Measurements from ENCODE around the gene ALG9. TPM values are rescaled to one million over a fixed set of nuclear protein-coding genes. Genes with fewer than 3 reads are reported as not detected.

ALG9 gene
- total RNA-seq, 4 donors from 2014 or later, result 29.3 to 75.5 (median 49.0) TPM

DNA sequence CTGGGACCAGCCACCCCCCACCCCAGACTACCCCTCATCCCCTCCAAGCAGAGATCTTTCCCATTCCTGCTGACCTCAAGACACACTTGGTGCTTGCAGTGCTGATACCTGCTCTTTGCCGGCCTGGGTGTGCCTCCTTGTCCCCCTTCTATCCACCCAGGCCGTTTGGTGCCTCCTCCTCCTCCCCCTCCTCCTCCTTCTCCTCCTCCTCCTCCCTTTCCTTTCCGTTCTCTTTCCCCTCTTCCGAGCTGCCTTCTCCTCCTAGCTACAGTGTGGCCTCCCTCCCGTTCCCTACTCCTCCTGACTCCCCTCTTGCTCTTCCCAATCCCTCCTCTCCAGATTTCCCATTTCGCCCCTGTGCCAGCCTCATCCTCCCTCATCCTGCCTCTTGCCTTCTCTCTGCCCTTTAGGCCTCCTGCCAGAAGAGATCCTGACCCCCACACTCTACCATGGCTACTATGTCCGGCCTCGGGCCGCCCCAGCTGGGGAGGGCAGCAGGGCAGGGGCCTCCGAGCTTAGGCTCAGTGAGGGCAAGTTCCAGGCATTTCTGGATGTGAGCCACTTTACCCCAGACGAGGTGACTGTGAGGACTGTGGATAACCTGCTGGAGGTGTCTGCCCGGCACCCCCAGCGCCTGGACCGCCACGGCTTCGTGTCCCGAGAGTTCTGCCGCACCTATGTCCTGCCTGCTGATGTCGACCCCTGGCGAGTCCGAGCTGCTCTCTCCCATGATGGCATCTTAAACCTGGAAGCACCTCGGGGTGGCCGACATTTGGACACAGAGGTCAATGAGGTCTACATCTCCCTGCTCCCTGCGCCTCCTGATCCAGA is 41.9 kb upstream of the ALG9 start:
- TF ChIP-seq, protein P1, sequence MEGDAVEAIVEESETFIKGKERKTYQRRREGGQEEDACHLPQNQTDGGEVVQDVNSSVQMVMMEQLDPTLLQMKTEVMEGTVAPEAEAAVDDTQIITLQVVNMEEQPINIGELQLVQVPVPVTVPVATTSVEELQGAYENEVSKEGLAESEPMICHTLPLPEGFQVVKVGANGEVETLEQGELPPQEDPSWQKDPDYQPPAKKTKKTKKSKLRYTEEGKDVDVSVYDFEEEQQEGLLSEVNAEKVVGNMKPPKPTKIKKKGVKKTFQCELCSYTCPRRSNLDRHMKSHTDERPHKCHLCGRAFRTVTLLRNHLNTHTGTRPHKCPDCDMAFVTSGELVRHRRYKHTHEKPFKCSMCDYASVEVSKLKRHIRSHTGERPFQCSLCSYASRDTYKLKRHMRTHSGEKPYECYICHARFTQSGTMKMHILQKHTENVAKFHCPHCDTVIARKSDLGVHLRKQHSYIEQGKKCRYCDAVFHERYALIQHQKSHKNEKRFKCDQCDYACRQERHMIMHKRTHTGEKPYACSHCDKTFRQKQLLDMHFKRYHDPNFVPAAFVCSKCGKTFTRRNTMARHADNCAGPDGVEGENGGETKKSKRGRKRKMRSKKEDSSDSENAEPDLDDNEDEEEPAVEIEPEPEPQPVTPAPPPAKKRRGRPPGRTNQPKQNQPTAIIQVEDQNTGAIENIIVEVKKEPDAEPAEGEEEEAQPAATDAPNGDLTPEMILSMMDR (IDR thresholded peaks at IDR 0.05; ENCODE audit: low read depth), result no peak

DNA sequence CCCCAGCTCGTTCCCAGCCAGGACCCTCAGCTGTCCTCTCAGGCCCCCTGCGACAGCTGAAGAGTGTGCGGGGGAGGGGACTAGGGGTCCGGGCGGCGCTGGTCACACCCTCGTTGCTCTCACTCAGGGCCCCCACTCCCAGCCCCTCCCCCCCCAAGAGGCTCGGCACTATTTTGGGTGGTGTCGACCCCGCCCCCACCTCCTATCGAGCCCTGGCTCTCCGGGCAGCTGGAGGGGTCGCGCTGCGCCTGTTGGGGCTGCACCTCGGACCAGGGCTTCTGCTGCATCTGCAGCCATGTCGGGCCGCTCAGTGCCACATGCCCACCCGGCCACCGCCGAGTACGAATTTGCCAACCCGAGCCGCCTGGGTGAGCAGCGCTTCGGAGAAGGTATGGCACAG is 41.2 kb upstream of the ALG9 start, which contains the start of gene HSPB2:
Gene HSPB2, plus strand, starts transcription at position 200 of the 400 bp plus-strand sequence. Its CDS starts 96 bp downstream, at position 296.
- TF ChIP-seq, protein P1 (IDR thresholded peaks at IDR 0.05; ENCODE audit: low read depth), result no peak

DNA sequence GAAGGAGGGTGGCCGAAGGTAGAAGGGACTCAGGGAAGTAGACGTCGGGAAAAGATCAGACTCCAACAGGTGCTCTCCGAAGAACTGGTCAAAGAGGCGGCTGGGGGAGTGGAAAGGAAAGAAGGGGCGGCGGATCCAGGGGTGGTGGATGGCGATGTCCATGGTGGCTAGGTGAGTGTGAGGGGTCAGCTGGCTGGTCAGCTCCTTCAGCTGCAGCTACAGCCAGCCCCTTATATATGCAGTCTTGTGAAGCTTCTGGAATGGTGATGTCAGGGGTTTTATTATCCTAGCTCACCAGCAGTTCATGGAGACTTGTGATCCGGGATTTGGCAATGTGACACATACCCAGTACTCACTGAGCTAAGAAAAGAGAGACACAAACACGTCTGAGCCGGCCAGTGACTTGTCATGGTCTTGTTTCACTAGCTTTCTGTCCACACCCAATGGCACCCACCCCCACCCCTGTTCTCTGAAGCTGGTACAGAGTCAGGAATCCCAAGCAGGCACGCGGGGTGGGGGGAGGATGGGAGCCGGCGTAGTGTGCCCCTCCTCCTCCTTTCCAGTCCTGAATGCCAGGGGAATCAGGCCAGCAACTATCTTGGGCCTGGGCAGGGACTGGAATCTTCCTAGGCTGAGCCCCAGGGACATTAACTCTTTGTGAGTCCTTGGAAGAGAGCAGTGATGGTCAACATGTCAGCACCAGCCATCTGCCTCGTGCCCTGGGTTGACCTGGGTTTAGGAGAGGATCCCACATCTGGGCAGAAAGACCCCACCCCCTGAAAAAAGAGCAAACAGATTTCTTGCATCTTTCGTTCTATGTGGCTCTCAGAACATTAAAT is 40.4 kb upstream of the ALG9 start, which contains the start of gene CRYAB:
Gene CRYAB, minus strand, starts transcription at position 208 of the 839 bp plus-strand sequence. Its CDS starts 46 bp downstream, at position 162.
- TF ChIP-seq, protein P1 (IDR thresholded peaks at IDR 0.05; ENCODE audit: low read depth), result no peak

DNA sequence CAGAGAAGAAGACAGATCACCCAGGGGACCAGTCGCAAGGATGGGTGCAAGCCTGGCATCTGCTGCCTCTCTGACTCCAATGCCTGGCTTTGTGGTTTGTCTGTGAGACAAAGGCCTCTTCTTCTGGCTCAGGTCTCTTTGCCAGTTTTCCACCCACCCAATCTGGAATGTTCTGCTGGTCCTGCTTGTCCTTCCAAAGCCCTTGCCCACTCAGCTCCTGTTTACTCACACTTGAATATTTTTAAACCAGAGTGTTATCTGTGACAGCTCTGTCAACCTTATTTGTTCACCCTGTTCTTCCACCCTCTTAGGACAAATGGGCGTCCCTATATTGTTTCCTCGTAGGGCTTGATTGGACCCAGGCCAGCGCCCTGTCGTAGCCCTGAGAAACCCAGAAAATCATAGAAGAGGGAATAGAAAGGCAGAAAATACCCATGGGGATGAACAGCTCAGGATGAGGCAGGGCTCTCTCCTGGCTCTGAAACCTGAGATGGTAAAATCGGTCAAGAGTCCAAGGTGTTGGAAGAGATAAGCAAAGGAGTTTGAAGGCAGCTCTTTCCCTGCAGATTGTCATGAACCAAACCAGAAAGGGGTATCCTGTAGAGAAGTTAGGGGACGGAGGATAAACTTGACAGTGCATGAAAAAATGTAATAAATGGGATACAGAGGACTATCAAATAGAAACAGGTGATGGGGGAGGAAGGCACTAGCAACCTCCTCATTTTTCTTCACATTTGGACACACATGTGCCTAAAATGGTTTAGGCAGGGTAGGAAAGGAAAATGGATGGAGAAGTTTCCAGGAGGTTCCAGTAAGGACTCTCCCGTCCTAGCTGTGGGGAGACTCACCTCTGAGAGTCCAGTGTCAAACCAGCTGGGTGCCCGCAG is 39.5 kb upstream of the ALG9 start:
- TF ChIP-seq, protein P1 (IDR thresholded peaks at IDR 0.05; ENCODE audit: low read depth), result no peak

DNA sequence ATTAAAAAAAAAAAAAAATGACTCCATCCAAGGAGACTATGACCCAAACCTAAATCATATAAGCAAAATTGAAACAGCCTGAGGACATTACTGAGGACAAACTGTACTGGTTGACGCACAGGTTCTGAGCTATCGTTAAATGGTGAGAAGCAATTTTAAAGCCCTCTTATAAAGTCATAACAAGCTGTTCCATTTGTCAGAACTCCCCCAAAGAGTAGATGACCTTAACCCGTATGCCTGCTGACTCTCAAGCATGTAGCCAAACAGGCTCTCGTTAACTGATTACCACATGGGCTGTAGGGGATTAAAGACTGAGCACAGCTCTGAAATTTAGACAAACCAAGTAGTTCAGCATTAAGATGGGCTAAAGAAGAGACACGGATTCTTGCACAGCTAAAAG is 38.0 kb upstream of the ALG9 start:
- TF ChIP-seq, protein P1 (IDR thresholded peaks at IDR 0.05; ENCODE audit: low read depth), result no peak

DNA sequence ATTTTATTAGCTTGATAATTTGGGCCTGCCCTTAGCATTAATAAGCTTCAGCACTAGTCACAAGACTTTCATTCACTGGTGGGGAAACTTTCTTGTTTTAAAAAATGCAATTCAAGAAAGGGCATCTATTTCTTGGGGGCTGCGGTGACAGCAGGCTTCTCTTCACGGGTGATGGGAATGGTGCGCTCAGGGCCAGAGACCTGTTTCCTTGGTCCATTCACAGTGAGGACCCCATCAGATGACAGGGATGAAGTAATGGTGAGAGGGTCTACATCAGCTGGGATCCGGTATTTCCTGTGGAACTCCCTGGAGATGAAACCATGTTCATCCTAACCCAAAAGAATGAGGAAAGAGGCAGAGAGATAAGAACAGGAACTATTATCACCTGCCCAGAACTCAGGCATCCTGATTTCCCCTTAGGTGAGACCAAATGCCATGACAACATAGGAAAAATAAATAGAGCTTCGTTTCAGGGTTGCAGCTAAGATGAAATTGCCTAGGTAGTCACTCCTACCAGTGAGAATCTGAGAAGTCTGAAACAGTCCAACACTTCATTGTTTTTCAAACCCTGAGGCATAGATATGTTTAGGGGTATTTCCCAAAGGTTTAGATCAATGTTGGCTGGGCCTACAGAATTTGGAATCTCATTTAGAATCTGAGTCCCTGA is 37.4 kb upstream of the ALG9 start:
- TF ChIP-seq, protein P1 (IDR thresholded peaks at IDR 0.05; ENCODE audit: low read depth), result no peak

Data from subcutaneous adipose tissue (tissue), 4 donors.